ENCODE results near the gene MAFG. TPM values are rescaled to one million over a fixed set of nuclear protein-coding genes. Genes with fewer than 3 reads are reported as not detected.
A peak's percentile ranks its signal among the peaks of the same experiment; 100 is the strongest.
"Not testable (repeated sequence)": the region's sequence is repeated elsewhere in the genome, so short reads cannot be mapped to it uniquely, and the experiment has no call there.

Gene MAFG
- total and polyA plus RNA-seq, 9 donors, result 8.2 to 18.1 (median 16.6) TPM

GRCh38 chr17:81921996-81922565 is 5.5 kb downstream of the MAFG start:
- peaks cover 36% of the 10 kb centered on the region for H3K36me3 ChIP-seq (ENCODE audit: control insufficient read depth, insufficient read depth, low read length)
- H3K27ac ChIP-seq (ENCODE audit: low read length), result no peak overlapping the region
- WGBS (ENCODE audit: insufficient coverage), result 93% methylated on average over 16 of the region's 23 CpGs
- H3K4me3 ChIP-seq (ENCODE audit: low read length), result no peak overlapping the region
- DNase-seq, result no peak
- H3K4me1 ChIP-seq (ENCODE audit: control insufficient read depth, insufficient read depth, low read length), result peaks cover 49% of the 10 kb centered on the region
- no peaks in the 10 kb centered on the region for H3K27me3 ChIP-seq (ENCODE audit: control insufficient read depth, insufficient read depth, low read length)
- H3K9me3 ChIP-seq (replicated peaks; ENCODE audit: control insufficient read depth, low read depth, low read length), result no peaks in the 10 kb centered on the region

- Histone ChIP-seq H3K27ac (ENCODE audit: low read length) (no peak overlapping the region), H3K4me3 (ENCODE audit: low read length) (no peak overlapping the region), H3K36me3 (ENCODE audit: control insufficient read depth, insufficient read depth, low read length) (peaks cover 41% of the 10 kb centered on the region), H3K4me1 (ENCODE audit: control insufficient read depth, insufficient read depth, low read length) (peaks cover 53% of the 10 kb centered on the region), H3K27me3 (ENCODE audit: control insufficient read depth, insufficient read depth, low read length) (no peaks in the 10 kb centered on the region), H3K9me3 (replicated peaks; ENCODE audit: control insufficient read depth, low read depth, low read length) (no peaks in the 10 kb centered on the region)
- DNase-seq, result no peak
- WGBS (ENCODE audit: insufficient coverage), result no CpG with 5 or more reads among the region's 3 CpGs
These were observed 6.0 kb downstream of the MAFG start for GRCh38 chr17:81921537-81921862.

- no peak for DNase-seq
- Histone ChIP-seq H3K4me3 (ENCODE audit: low read length) (no peak overlapping the region), H3K27ac (ENCODE audit: low read length) (no peak overlapping the region), H3K9me3 (replicated peaks; ENCODE audit: control insufficient read depth, low read depth, low read length) (no peaks in the 10 kb centered on the region), H3K36me3 (ENCODE audit: control insufficient read depth, insufficient read depth, low read length) (peaks cover 44% of the 10 kb centered on the region), H3K4me1 (ENCODE audit: control insufficient read depth, insufficient read depth, low read length) (peaks cover 47% of the 10 kb centered on the region), H3K27me3 (ENCODE audit: control insufficient read depth, insufficient read depth, low read length) (no peaks in the 10 kb centered on the region)
- WGBS (ENCODE audit: insufficient coverage), result 83% methylated on average over 17 of the region's 33 CpGs
These were observed 6.7 kb downstream of the MAFG start for GRCh38 chr17:81920612-81921536.

- no peaks in the 10 kb centered on the region for H3K27me3 ChIP-seq (ENCODE audit: control insufficient read depth, insufficient read depth, low read length)
- WGBS (ENCODE audit: insufficient coverage), result 86% methylated on average over 10 of the region's 15 CpGs
- H3K4me3 ChIP-seq (ENCODE audit: low read length), result no peak overlapping the region
- peaks cover 31% of the 10 kb centered on the region for H3K4me1 ChIP-seq (ENCODE audit: control insufficient read depth, insufficient read depth, low read length)
- H3K9me3 ChIP-seq (replicated peaks; ENCODE audit: control insufficient read depth, low read depth, low read length), result no peaks in the 10 kb centered on the region
- H3K36me3 ChIP-seq (ENCODE audit: control insufficient read depth, insufficient read depth, low read length), result peaks cover 62% of the 10 kb centered on the region
- no peak overlapping the region for H3K27ac ChIP-seq (ENCODE audit: low read length)
- no peak for DNase-seq
These were observed 8.5 kb downstream of the MAFG start for GRCh38 chr17:81918832-81919545.

GRCh38 chr17:81918333-81918669 is 9.2 kb downstream of the MAFG start:
- Histone ChIP-seq H3K4me1 (ENCODE audit: control insufficient read depth, insufficient read depth, low read length) (peaks cover 24% of the 10 kb centered on the region), H3K4me3 (ENCODE audit: low read length) (peak overlapping the region; percentile 47), H3K36me3 (ENCODE audit: control insufficient read depth, insufficient read depth, low read length) (peaks cover 69% of the 10 kb centered on the region), H3K27ac (ENCODE audit: low read length) (peak overlapping the region; percentile 7)
- not testable (repeated sequence) for DNase-seq; H3K9me3 ChIP-seq (replicated peaks; ENCODE audit: control insufficient read depth, low read depth, low read length); H3K27me3 ChIP-seq (ENCODE audit: control insufficient read depth, insufficient read depth, low read length)
- WGBS (ENCODE audit: insufficient coverage), result 24% methylated on average over 8 of the region's 9 CpGs

- under 1% methylated on average over 85 of the region's 94 CpGs for WGBS (ENCODE audit: insufficient coverage)
- peaks cover 72% of the 10 kb centered on the region for H3K36me3 ChIP-seq (ENCODE audit: control insufficient read depth, insufficient read depth, low read length)
- no peaks in the 10 kb centered on the region for H3K9me3 ChIP-seq (replicated peaks; ENCODE audit: control insufficient read depth, low read depth, low read length)
- no peaks in the 10 kb centered on the region for H3K27me3 ChIP-seq (ENCODE audit: control insufficient read depth, insufficient read depth, low read length)
- DNase-seq, result peak; percentile 86
- peak within 1 kb of the TSS; percentile 7 for H3K27ac ChIP-seq (ENCODE audit: low read length)
- peaks cover 19% of the 10 kb centered on the region for H3K4me1 ChIP-seq (ENCODE audit: control insufficient read depth, insufficient read depth, low read length)
- peak within 1 kb of the TSS; percentile 47 for H3K4me3 ChIP-seq (ENCODE audit: low read length)
These were observed 9.8 kb downstream of the MAFG start, which contains the start of gene SIRT7 for GRCh38 chr17:81917565-81918332. TSS of gene SIRT7 (minus strand) at chr17:81918176. CDS start at chr17:81918131, 45 bp downstream.

- Histone ChIP-seq H3K36me3 (ENCODE audit: control insufficient read depth, insufficient read depth, low read length) (peaks cover 73% of the 10 kb centered on the region), H3K4me1 (ENCODE audit: control insufficient read depth, insufficient read depth, low read length) (peaks cover 18% of the 10 kb centered on the region), H3K27ac (ENCODE audit: low read length) (no peak overlapping the region), H3K9me3 (replicated peaks; ENCODE audit: control insufficient read depth, low read depth, low read length) (no peaks in the 10 kb centered on the region), H3K4me3 (ENCODE audit: low read length) (no peak overlapping the region), H3K27me3 (ENCODE audit: control insufficient read depth, insufficient read depth, low read length) (no peaks in the 10 kb centered on the region)
- WGBS (ENCODE audit: insufficient coverage), result 88% methylated on average over 10 of the region's 21 CpGs
- no peak for DNase-seq
These were observed 11.1 kb downstream of the MAFG start for GRCh38 chr17:81916234-81917001.

- peaks cover 63% of the 10 kb centered on the region for H3K36me3 ChIP-seq (ENCODE audit: control insufficient read depth, insufficient read depth, low read length)
- H3K27ac ChIP-seq (ENCODE audit: low read length), result no peak overlapping the region
- no peak for DNase-seq
- 96% methylated on average over 9 of the region's 12 CpGs for WGBS (ENCODE audit: insufficient coverage)
- H3K9me3 ChIP-seq (replicated peaks; ENCODE audit: control insufficient read depth, low read depth, low read length), result no peaks in the 10 kb centered on the region
- no peak overlapping the region for H3K4me3 ChIP-seq (ENCODE audit: low read length)
- H3K27me3 ChIP-seq (ENCODE audit: control insufficient read depth, insufficient read depth, low read length), result no peaks in the 10 kb centered on the region
- H3K4me1 ChIP-seq (ENCODE audit: control insufficient read depth, insufficient read depth, low read length), result peaks cover 23% of the 10 kb centered on the region
These were observed 12.2 kb downstream of the MAFG start for GRCh38 chr17:81915331-81915730.

- Histone ChIP-seq H3K4me3 (ENCODE audit: low read length) (no peak overlapping the region), H3K27ac (ENCODE audit: low read length) (no peak overlapping the region), H3K36me3 (ENCODE audit: control insufficient read depth, insufficient read depth, low read length) (peaks cover 53% of the 10 kb centered on the region), H3K9me3 (replicated peaks; ENCODE audit: control insufficient read depth, low read depth, low read length) (no peaks in the 10 kb centered on the region), H3K4me1 (ENCODE audit: control insufficient read depth, insufficient read depth, low read length) (peaks cover 27% of the 10 kb centered on the region), H3K27me3 (ENCODE audit: control insufficient read depth, insufficient read depth, low read length) (no peaks in the 10 kb centered on the region)
- 96% methylated on average over 27 of the region's 36 CpGs for WGBS (ENCODE audit: insufficient coverage)
- no peak for DNase-seq
These were observed 13.3 kb downstream of the MAFG start for GRCh38 chr17:81914103-81914850.
